Urinary bladder (tissue), 4 donors: ENCODE results near the gene CHRM3. TPM values are rescaled to one million over a fixed set of nuclear protein-coding genes. Genes with fewer than 3 reads are reported as not detected.
A peak's percentile ranks its signal among the peaks of the same experiment; 100 is the strongest.

Experiments
- DNase-seq: peaks from one replicate; pipeline ENCODE4 v3.0.0-alpha.2; 2015; ENCODE audit errors: extremely low spot score
- H3K27ac ChIP-seq: one replicate; pipeline ENCODE4 v1.5.1; 2013; ENCODE audit warnings: low read depth, mild to moderate bottlenecking, moderate library complexity
- H3K36me3 ChIP-seq: one replicate; pipeline ENCODE4 v1.6.1; 2013; ENCODE audit warnings: mild to moderate bottlenecking, moderate library complexity; ENCODE audit not compliant: insufficient read depth
- H3K4me1 ChIP-seq: one replicate; pipeline ENCODE4 v1.6.1; 2013; ENCODE audit warnings: mild to moderate bottlenecking, moderate library complexity; ENCODE audit not compliant: insufficient read depth
- H3K4me3 ChIP-seq: one replicate; pipeline ENCODE4 v1.5.1; 2013; ENCODE audit warnings: low read depth, low read length
- WGBS: extraction: QIAGEN DNeasy Blood & Tissue Kit; methylation state at CpG from one replicate; pipeline ENCODE4 v1.1.7; 2013; 5-methylcytosine and 5-hydroxymethylcytosine counted together
- polyA plus RNA-seq: library from polyadenylated mRNA; stranded (reverse); fragments of 200-250 nt; gene quantifications from one replicate; pipeline ENCODE4 v1.2.3, GENCODE V29; 2013
- total RNA-seq: library from RNA; depleted of rRNA; stranded (reverse); fragments of >200 nt; gene quantifications from one replicate; pipeline ENCODE4 v1.2.3, GENCODE V29; 2014
- donor health status: healthy with polysubstance abuse.
- donor health status: healthy.

The CHRM3 gene
- total and polyA plus RNA-seq, 2 donors = 29.8 to 58.5 TPM

GRCh38 chr1:239382666-239383065, 3.7 kb upstream of the CHRM3 start:
- Histone ChIP-seq H3K4me1 (no peaks in the 10 kb centered on the region), H3K36me3 (no peaks in the 10 kb centered on the region), H3K4me3 (no peak overlapping the region), H3K27ac (no peak overlapping the region)
- 89% methylated on average over 5 of the region's 5 CpGs for WGBS
- DNase-seq = no peak

GRCh38 chr1:239383714-239384113, 2.7 kb upstream of the CHRM3 start:
- H3K27ac ChIP-seq = no peak overlapping the region
- WGBS = 91% methylated on average over 3 of the region's 3 CpGs
- no peaks in the 10 kb centered on the region for H3K4me1 ChIP-seq
- DNase-seq = no peak
- H3K36me3 ChIP-seq = no peaks in the 10 kb centered on the region
- H3K4me3 ChIP-seq = no peak overlapping the region

DNA sequence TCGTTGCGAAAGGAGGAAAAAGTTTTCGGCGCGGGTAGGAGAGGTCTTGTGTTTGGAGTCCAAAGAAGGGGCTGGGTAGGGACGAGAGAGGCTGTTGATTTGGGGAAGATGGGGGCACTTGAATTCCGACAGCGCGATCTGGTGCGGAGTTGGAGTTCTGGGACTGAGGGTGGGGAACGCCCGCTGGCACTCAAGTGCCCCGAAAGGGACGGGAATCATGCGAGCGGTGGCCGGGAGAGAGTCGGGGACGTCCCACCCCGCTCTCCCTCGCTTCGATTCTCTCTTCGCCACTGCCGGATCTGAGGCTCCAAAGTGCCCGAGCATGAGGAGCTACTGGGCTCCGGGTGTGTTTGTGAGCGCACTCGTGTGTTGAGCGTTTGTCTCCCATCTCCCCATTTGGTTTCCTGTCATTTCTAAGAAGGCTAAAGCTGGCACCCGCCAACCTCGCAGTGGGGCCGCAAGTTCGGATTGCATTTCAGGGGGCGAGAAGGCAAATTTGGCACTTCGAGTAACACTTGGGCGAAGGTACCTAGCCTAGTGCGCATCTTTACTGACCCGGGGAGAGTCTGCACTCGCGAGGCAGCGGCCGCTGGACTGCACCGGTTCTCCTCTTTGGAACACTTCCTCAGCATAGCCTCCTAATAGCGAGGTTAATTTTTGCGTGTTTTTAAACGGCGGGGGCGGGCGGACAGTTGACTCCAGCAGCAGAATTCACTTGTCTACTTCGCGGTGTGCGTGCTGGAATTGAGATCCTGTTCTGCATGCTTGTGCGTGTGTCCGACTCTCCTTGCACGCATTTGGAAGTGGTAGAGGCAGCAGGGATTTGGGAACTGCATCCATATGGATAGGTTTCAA, 1.2 kb downstream of the CHRM3 start:
- no peaks in the 10 kb centered on the region for H3K36me3 ChIP-seq
- no peak for DNase-seq
- H3K4me3 ChIP-seq = peak overlapping the region; percentile 36
- H3K27ac ChIP-seq = no peak overlapping the region
- WGBS = under 1% methylated on average over 55 of the region's 55 CpGs
- H3K4me1 ChIP-seq = no peaks in the 10 kb centered on the region

GRCh38 chr1:239388159-239388485, 1.8 kb downstream of the CHRM3 start:
- DNase-seq = no peak
- Histone ChIP-seq H3K4me1 (no peaks in the 10 kb centered on the region), H3K27ac (no peak overlapping the region), H3K36me3 (no peaks in the 10 kb centered on the region), H3K4me3 (no peak overlapping the region)
- 9% methylated on average over 5 of the region's 5 CpGs for WGBS

DNA sequence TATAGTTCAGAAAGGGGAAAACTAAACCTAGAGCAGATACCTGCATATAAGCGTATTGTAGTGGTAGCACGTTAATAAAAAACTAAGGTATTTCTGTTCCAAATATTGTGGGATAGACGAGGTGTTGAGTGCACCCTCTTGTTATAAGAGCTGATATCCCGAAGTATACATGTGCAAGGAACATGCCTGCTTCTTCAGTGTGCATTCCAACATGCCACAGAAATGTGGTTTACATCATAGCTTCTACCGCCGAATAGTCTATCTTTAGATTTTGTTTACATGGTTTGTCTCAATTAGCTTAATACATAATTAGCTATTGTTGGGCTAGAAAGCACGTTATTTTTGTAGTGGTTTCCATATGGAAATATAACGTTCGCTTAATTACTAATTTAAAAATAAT, 2.2 kb downstream of the CHRM3 start:
- H3K4me1 ChIP-seq = no peaks in the 10 kb centered on the region
- no peak overlapping the region for H3K4me3 ChIP-seq
- no peak overlapping the region for H3K27ac ChIP-seq
- H3K36me3 ChIP-seq = no peaks in the 10 kb centered on the region
- WGBS = 45% methylated on average over 9 of the region's 9 CpGs
- no peak for DNase-seq

GRCh38 chr1:239389703-239390102, 3.3 kb downstream of the CHRM3 start:
- Histone ChIP-seq H3K27ac (no peak overlapping the region), H3K4me1 (no peaks in the 10 kb centered on the region), H3K4me3 (no peak overlapping the region), H3K36me3 (no peaks in the 10 kb centered on the region)
- WGBS = 31% methylated on average over 3 of the region's 3 CpGs
- no peak for DNase-seq

DNA sequence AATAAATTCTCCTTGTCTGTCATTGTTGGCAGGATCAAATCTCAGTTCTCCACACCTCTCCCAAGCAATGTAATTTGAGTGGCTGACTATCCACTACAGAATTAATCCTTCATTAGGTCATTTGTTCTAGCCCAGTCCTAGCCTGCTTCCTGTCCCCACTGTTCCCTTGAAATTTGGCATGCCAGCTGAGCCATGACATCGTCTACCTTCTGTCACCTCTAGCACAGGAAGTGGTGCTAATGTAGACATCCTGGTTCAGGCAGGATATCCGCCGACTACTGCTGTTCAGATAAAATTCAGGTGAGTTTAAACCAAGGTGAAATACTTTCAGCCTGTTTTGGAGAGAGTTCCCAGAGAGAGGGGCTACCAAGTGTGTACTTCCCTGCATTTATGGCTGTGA, 5.9 kb downstream of the CHRM3 start:
- Histone ChIP-seq H3K36me3 (no peaks in the 10 kb centered on the region), H3K4me3 (no peak overlapping the region), H3K27ac (no peak overlapping the region), H3K4me1 (no peaks in the 10 kb centered on the region)
- WGBS = 74% methylated on average over 3 of the region's 3 CpGs
- DNase-seq = no peak

- no peaks in the 10 kb centered on the region for H3K36me3 ChIP-seq
- WGBS = 59% methylated on average over 2 of the region's 2 CpGs
- no peak overlapping the region for H3K27ac ChIP-seq
- no peaks in the 10 kb centered on the region for H3K4me1 ChIP-seq
- no peak for DNase-seq
- H3K4me3 ChIP-seq = no peak overlapping the region
These were observed 7.7 kb downstream of the CHRM3 start for GRCh38 chr1:239394107-239394506.

DNA sequence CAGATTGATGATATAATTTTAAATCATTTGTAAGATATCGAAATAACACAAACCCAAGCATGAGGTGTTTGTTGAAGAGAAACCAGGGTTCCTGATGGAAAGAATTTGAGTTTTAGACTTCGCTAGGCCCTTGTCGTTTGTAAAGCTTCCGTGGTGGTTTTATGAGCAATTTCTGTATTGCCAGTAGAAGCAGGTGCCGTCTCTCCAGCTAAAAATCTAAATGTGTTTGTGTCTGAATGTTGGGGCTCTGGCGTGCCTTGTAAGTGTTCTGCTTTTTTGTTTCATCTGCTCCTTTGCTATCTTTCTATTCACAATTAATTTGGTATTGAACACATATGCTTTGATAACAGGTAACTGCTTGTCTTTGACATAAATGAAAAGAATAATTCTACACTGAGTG, 27.5 kb downstream of the CHRM3 start:
- Histone ChIP-seq H3K4me3 (no peak overlapping the region), H3K27ac (no peak overlapping the region), H3K4me1 (no peaks in the 10 kb centered on the region), H3K36me3 (no peaks in the 10 kb centered on the region)
- 38% methylated on average over 6 of the region's 6 CpGs for WGBS
- DNase-seq = no peak

DNA sequence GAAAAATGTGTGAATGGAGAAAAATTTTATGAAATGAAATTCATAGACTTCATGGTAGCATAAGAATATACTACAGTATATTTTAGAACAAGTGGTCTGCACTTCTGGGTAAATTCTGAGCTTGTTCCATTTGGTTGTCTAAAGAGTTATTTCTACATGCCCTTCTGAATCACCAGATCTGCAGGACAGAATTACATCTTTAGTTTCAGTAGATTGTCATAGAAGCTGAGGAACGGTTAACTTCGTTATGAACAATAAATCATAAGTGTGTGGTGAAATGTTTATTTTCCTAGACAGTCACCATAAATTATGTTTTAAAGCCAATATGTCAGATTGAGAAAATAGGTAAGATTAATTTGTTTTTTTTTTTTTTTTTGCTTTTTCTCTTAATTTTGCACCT, 30.9 kb downstream of the CHRM3 start:
- Histone ChIP-seq H3K36me3 (no peaks in the 10 kb centered on the region), H3K4me1 (no peaks in the 10 kb centered on the region), H3K27ac (no peak overlapping the region), H3K4me3 (no peak overlapping the region)
- DNase-seq = no peak
- WGBS = 42% methylated on average over 2 of the region's 2 CpGs

DNA sequence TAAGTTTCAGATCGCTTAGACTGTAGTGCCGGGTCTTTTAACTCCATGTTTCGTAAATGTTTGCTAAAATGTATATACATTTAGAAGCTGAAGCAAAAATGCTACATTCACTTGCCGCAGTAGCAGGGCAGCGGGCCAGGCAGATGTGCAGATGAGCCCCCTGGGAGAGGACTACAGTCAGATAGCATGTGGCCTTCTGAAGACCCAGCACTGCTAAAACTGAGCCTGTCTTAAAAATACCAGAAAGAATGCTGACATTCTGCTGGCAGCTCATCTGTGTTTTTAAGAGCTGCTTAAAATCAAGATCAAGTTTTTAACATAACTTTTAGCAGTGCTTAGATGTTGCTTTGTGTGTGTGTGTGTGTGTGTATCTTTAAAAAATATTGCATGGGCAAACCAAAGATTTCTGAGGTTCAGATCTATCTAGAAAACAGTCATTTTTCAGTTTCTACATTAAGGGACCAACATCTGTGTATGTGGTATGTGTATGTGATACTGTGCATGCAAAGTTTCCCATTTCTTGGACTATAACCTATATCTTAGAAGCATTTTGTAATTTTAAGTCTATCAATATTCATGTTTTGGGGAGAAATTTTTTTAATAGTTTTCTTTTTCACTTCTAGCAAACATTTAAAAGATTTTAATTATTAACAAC, 31.7 kb downstream of the CHRM3 start:
- DNase-seq = no peak
- no peak overlapping the region for H3K27ac ChIP-seq

GRCh38 chr1:239418681-239419080, 32.3 kb downstream of the CHRM3 start:
- H3K4me1 ChIP-seq = no peaks in the 10 kb centered on the region
- no peak for DNase-seq
- H3K4me3 ChIP-seq = no peak overlapping the region
- 93% methylated on average over 1 of the region's 1 CpG for WGBS
- no peaks in the 10 kb centered on the region for H3K36me3 ChIP-seq
- H3K27ac ChIP-seq = no peak overlapping the region

More for the DNA sequence above, 31.7 kb downstream of the CHRM3 start:
- Histone ChIP-seq H3K4me1 (no peaks in the 10 kb centered on the region), H3K36me3 (no peaks in the 10 kb centered on the region), H3K4me3 (no peak overlapping the region)
- WGBS = 70% methylated on average over 5 of the region's 5 CpGs

GRCh38 chr1:239421811-239422210, 35.4 kb downstream of the CHRM3 start:
- Histone ChIP-seq H3K4me1 (no peaks in the 10 kb centered on the region), H3K4me3 (no peak overlapping the region), H3K27ac (no peak overlapping the region), H3K36me3 (no peaks in the 10 kb centered on the region)
- DNase-seq = no peak
- 32% methylated on average over 2 of the region's 2 CpGs for whole genome bisulfite sequencing

- no peaks in the 10 kb centered on the region for H3K4me1 ChIP-seq
- H3K27ac ChIP-seq = no peak overlapping the region
- WGBS = 85% methylated on average over 3 of the region's 3 CpGs
- DNase-seq = no peak
- no peaks in the 10 kb centered on the region for H3K36me3 ChIP-seq
- no peak overlapping the region for H3K4me3 ChIP-seq
These were observed 36.5 kb downstream of the CHRM3 start for GRCh38 chr1:239422818-239423217.
